Neural progenitor cell (in vitro differentiated cells): ENCODE results near the gene FASTKD3. TPM values are rescaled to one million over a fixed set of nuclear protein-coding genes. Genes with fewer than 3 reads are reported as not detected.

ENCODE experiments used
- DNase-seq: peaks from one replicate; pipeline ENCODE4 v3.0.0-alpha.2; 2016; ENCODE audit warnings: low spot score
- H2AFZ ChIP-seq: fragments of 200-600 bp; sonication (generic); replicated peaks from 2 replicates; pipeline ENCODE4 v1.6.1; 2016; ENCODE audit warnings: antibody characterized with exemption
- H3F3A ChIP-seq: fragments of 200-600 bp; sonication (generic); 2 replicates; pipeline ENCODE4 v1.6.1; 2016; ENCODE audit warnings: antibody characterized with exemption, low read depth
- H3K27ac ChIP-seq: fragments of 200-600 bp; sonication (generic); 2 replicates; pipeline ENCODE4 v1.5.1; 2016; ENCODE audit warnings: mild to moderate bottlenecking
- H3K27me3 ChIP-seq: fragments of 200-600 bp; sonication (generic); 2 replicates; pipeline ENCODE4 v1.6.1; 2016; ENCODE audit warnings: mild to moderate bottlenecking, moderate library complexity
- H3K36me3 ChIP-seq: fragments of 200-600 bp; sonication (generic); 2 replicates; pipeline ENCODE4 v1.5.1; 2016
- H3K4me1 ChIP-seq: fragments of 200-600 bp; sonication (generic); 2 replicates; pipeline ENCODE4 v1.6.1; 2016; ENCODE audit warnings: mixed run types
- H3K4me2 ChIP-seq: fragments of 200-600 bp; sonication (generic); 2 replicates; pipeline ENCODE4 v1.6.1; 2016
- H3K4me3 ChIP-seq: fragments of 200-600 bp; sonication (generic); 2 replicates; pipeline ENCODE4 v1.5.1; 2016
- H3K79me2 ChIP-seq: fragments of 200-600 bp; sonication (generic); 2 replicates; pipeline ENCODE4 v1.6.1; 2016; ENCODE audit warnings: low read depth
- H3K9ac ChIP-seq: fragments of 200-600 bp; sonication (generic); 2 replicates; pipeline ENCODE4 v1.6.1; 2016
- H3K9me3 ChIP-seq: fragments of 200-600 bp; sonication (generic); 2 replicates; pipeline ENCODE4 v1.5.1; 2016; ENCODE audit warnings: low read depth
- H4K20me1 ChIP-seq: fragments of 200-600 bp; sonication (generic); 2 replicates; pipeline ENCODE4 v1.6.1; 2016; ENCODE audit warnings: low read depth
- H3K27ac Mint-ChIP-seq: 3 replicates; pipeline ENCODE4 v1.8.0; 2021; ENCODE audit warnings: mixed read lengths
- H3K27me3 Mint-ChIP-seq: 2 replicates; pipeline ENCODE4 v1.8.0; 2022; ENCODE audit warnings: low read depth, mild to moderate bottlenecking, inconsistent platforms, moderate library complexity, mixed read lengths; ENCODE audit not compliant: insufficient read depth
- H3K36me3 Mint-ChIP-seq: 3 replicates; pipeline ENCODE4 v1.8.0; 2021; ENCODE audit warnings: mixed read lengths
- H3K4me1 Mint-ChIP-seq: 3 replicates; pipeline ENCODE4 v1.8.0; 2021; ENCODE audit warnings: mixed read lengths
- H3K4me3 Mint-ChIP-seq: 3 replicates; pipeline ENCODE4 v1.8.0; 2021; ENCODE audit warnings: mild to moderate bottlenecking, moderate library complexity, mixed read lengths
- H3K9me3 Mint-ChIP-seq: 3 replicates; pipeline ENCODE4 v1.8.0; 2020; ENCODE audit warnings: mixed read lengths
- EZH2 ChIP-seq: fragments of 200-600 bp; sonication (generic); IDR thresholded peaks from 2 replicates; pipeline ENCODE4 v1.6.1; 2017; ENCODE audit warnings: antibody characterized with exemption, mild to moderate bottlenecking, moderate library complexity
- EZH2phosphoT487 ChIP-seq: fragments of 200-600 bp; sonication (generic); IDR thresholded peaks from 2 replicates; pipeline ENCODE4 v1.6.1; 2017; ENCODE audit warnings: antibody characterized with exemption
- total RNA-seq: library from RNA; depleted of rRNA; stranded (reverse); fragments of >200 nt; gene quantifications from 2 replicates; pipeline ENCODE4 v1.2.3, GENCODE V29; 2015; ENCODE audit warnings: low replicate concordance
- TF ChIP-seq, protein P1 (sequence below): fragments of 200-600 bp; sonication (generic); IDR thresholded peaks from 2 replicates; pipeline ENCODE4 v1.5.1; 2017; ENCODE audit warnings: antibody characterized with exemption, mild to moderate bottlenecking

FASTKD3 gene
- total RNA-seq, 1 donor from 2014 or later = 32.2 TPM

DNA sequence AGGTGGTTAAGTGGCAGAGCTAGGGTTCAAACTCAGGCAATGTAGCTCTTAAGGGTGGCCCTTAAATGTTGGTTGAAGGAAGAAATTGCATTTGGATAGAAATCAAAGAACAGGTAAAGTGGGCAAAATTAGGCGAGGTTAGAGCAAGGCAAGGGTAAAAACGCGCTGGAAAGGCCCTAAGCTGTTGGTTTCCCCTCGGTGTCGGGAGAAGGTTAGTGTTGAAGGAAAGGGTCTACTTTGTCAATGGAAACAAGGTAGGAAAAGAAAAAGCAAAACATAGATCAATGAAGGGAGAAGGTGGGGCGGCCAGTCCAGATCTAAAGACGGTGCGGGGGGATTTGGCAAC lies 431 bp downstream of the FASTKD3 start:
- H2AFZ ChIP-seq = peak overlapping the region; percentile 95
- no peak overlapping the region for H3K27ac ChIP-seq
- Mint-ChIP-seq H3K27ac (peak overlapping the region; percentile 21), H3K4me1 (peaks cover 19% of the 10 kb centered on the region), H3K36me3 (peaks cover 2% of the 10 kb centered on the region), H3K4me3 (peak overlapping the region; percentile 93), H3K27me3 (peaks cover 2% of the 10 kb centered on the region), H3K9me3 (no peaks in the 10 kb centered on the region)
- H4K20me1 ChIP-seq = peaks cover 25% of the 10 kb centered on the region
- H3K36me3 ChIP-seq = peaks cover 4% of the 10 kb centered on the region
- H3K4me2 ChIP-seq = peak overlapping the region; percentile 95
- H3K9ac ChIP-seq = peak overlapping the region; percentile 36
- TF ChIP-seq EZH2 (no peak), EZH2phosphoT487 (no peak)
- TF ChIP-seq, protein P1, sequence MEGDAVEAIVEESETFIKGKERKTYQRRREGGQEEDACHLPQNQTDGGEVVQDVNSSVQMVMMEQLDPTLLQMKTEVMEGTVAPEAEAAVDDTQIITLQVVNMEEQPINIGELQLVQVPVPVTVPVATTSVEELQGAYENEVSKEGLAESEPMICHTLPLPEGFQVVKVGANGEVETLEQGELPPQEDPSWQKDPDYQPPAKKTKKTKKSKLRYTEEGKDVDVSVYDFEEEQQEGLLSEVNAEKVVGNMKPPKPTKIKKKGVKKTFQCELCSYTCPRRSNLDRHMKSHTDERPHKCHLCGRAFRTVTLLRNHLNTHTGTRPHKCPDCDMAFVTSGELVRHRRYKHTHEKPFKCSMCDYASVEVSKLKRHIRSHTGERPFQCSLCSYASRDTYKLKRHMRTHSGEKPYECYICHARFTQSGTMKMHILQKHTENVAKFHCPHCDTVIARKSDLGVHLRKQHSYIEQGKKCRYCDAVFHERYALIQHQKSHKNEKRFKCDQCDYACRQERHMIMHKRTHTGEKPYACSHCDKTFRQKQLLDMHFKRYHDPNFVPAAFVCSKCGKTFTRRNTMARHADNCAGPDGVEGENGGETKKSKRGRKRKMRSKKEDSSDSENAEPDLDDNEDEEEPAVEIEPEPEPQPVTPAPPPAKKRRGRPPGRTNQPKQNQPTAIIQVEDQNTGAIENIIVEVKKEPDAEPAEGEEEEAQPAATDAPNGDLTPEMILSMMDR = no peak
- DNase-seq = no peak
- no peaks in the 10 kb centered on the region for H3F3A ChIP-seq
- H3K4me1 ChIP-seq = peaks cover 12% of the 10 kb centered on the region
- no peaks in the 10 kb centered on the region for H3K9me3 ChIP-seq
- peaks cover 66% of the 10 kb centered on the region for H3K79me2 ChIP-seq
- no peaks in the 10 kb centered on the region for H3K27me3 ChIP-seq
- H3K4me3 ChIP-seq = peak overlapping the region; percentile 94

DNA sequence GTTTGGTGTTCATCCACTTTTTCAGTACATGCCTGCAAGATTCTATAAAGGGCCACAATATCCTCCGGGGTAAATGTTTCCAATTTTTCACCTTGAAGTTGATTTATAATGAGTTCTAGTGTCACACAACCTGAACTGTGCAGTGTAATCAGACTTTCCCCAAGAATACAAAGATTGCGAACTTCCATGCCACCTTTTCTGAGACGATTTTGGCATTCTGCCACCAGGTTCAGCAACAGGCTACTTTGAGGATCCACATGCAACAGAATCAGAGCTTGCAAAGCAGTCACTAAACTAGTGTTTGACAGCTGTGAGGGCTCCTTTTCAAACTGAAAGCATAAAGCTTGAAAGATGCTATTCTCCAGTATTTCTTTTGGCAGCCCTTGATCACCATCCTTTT lies 1.6 kb downstream of the FASTKD3 start:
- H3K9ac ChIP-seq = no peak overlapping the region
- H3K27ac Mint-ChIP-seq = no peak overlapping the region
- no peaks in the 10 kb centered on the region for H3K9me3 ChIP-seq
- TF ChIP-seq EZH2phosphoT487 = no peak
- TF ChIP-seq, protein P1 = no peak
- H3K4me3 ChIP-seq = no peak overlapping the region
- no peak overlapping the region for H2AFZ ChIP-seq
- peaks cover 4% of the 10 kb centered on the region for H3K36me3 ChIP-seq
- no peaks in the 10 kb centered on the region for H3K27me3 ChIP-seq
- peaks cover 19% of the 10 kb centered on the region for H3K4me1 Mint-ChIP-seq
- H3K4me1 ChIP-seq = peaks cover 12% of the 10 kb centered on the region
- H3K79me2 ChIP-seq = peaks cover 54% of the 10 kb centered on the region
- H3K4me2 ChIP-seq = no peak overlapping the region
- H3K27ac ChIP-seq = no peak overlapping the region
- H3K36me3 Mint-ChIP-seq = peaks cover 8% of the 10 kb centered on the region
- H3F3A ChIP-seq = no peaks in the 10 kb centered on the region
- H3K27me3 Mint-ChIP-seq = no peaks in the 10 kb centered on the region
- no peaks in the 10 kb centered on the region for H3K9me3 Mint-ChIP-seq
- DNase-seq = no peak
- H3K4me3 Mint-ChIP-seq = peak overlapping the region; percentile 52
- H4K20me1 ChIP-seq = peaks cover 25% of the 10 kb centered on the region

DNA sequence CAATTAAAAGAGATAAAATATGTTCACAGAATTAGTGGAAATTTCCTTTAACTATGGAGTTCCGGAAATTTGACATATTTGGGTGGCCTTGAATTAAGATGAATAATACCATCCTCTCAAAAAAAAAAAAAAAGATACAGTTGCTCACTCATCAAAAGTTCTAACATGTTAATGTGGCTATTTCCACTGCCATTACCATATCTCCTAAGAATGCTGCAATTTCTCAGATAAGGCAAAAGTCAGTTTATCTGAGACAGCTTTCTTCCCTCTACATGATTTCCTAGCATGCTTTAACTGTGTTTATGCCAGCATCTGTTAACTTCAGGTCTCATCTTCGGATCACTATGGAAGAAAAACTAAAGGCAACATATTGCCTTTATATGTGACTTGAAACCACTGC lies 2.6 kb downstream of the FASTKD3 start:
- Mint-ChIP-seq H3K4me1 (peaks cover 19% of the 10 kb centered on the region), H3K27ac (no peak overlapping the region), H3K36me3 (peaks cover 8% of the 10 kb centered on the region), H3K9me3 (no peaks in the 10 kb centered on the region), H3K27me3 (no peaks in the 10 kb centered on the region), H3K4me3 (no peak overlapping the region)
- Histone ChIP-seq H3K4me1 (peaks cover 12% of the 10 kb centered on the region), H4K20me1 (peaks cover 21% of the 10 kb centered on the region), H3K4me2 (no peak overlapping the region), H3K4me3 (no peak overlapping the region), H3K27me3 (no peaks in the 10 kb centered on the region), H2AFZ (no peak overlapping the region), H3K9ac (no peak overlapping the region), H3K79me2 (peaks cover 44% of the 10 kb centered on the region), H3K9me3 (no peaks in the 10 kb centered on the region), H3F3A (no peaks in the 10 kb centered on the region), H3K27ac (no peak overlapping the region), H3K36me3 (peaks cover 4% of the 10 kb centered on the region)
- TF ChIP-seq, protein P1 = no peak
- TF ChIP-seq EZH2phosphoT487 (no peak), EZH2 (no peak)
- no peak for DNase-seq
